ENCODE data around the gene IL1RAPL2. TPM values are rescaled to one million over a fixed set of nuclear protein-coding genes. Genes with fewer than 3 reads are reported as not detected.

The IL1RAPL2 gene
- polyA plus RNA-seq, 3 donors = not detected

DNA sequence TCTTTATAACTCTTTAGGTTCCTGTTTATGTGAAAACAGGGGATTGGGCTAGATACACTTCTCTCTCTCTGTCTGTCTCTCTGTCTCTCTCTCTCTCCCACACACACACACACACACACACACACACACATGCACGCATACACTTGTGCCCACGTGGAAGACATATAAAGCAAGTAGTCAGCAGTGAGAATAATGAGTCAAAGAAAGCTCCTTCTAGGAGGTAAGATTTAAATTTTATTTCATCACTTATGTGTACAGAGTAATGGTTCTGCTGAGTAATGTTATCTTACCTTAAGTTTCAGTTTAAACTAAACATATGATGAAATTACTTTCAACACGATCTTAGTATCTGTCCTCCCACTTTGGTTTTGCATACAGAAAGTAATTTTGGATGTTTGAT, 897.5 kb downstream of the IL1RAPL2 start:
- intact Hi-C loops (cut with micrococcal nuclease) = no loop called here
- Mint-ChIP-seq H3K4me1 (no peaks in the 10 kb centered on the region), H3K27ac (no peak overlapping the region), H3K4me3 (no peak overlapping the region), H3K9me3 (peaks cover 0 to 3% (median 0%) of the 10 kb centered on the region in 7 donors), H3K27me3 (ENCODE audit: low read depth in 3 of 3) (peaks cover 0 to 2% (median 0%) of the 10 kb centered on the region in 3 donors), H3K36me3 (no peaks in the 10 kb centered on the region)
- WGBS (ENCODE audit: insufficient coverage) = no CpG with 5 or more reads among the region's 3 CpGs
- H3K36me3 ChIP-seq (replicated peaks in 1 of 2; ENCODE audit: control insufficient read depth in 1 of 2, insufficient read depth in 2 of 2, low read length in 2 of 2) = no peaks in the 10 kb centered on the region
- no peaks in the 10 kb centered on the region for H3K4me1 ChIP-seq (ENCODE audit: control insufficient read depth in 1 of 2, insufficient read depth in 2 of 2, low read length in 2 of 2)
- TF ChIP-seq, protein P1, sequence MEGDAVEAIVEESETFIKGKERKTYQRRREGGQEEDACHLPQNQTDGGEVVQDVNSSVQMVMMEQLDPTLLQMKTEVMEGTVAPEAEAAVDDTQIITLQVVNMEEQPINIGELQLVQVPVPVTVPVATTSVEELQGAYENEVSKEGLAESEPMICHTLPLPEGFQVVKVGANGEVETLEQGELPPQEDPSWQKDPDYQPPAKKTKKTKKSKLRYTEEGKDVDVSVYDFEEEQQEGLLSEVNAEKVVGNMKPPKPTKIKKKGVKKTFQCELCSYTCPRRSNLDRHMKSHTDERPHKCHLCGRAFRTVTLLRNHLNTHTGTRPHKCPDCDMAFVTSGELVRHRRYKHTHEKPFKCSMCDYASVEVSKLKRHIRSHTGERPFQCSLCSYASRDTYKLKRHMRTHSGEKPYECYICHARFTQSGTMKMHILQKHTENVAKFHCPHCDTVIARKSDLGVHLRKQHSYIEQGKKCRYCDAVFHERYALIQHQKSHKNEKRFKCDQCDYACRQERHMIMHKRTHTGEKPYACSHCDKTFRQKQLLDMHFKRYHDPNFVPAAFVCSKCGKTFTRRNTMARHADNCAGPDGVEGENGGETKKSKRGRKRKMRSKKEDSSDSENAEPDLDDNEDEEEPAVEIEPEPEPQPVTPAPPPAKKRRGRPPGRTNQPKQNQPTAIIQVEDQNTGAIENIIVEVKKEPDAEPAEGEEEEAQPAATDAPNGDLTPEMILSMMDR (IDR thresholded peaks at IDR 0.05) = no peak
- H2AFZ ChIP-seq (ENCODE audit: insufficient read depth, low read depth, low read length, poor library complexity, severe bottlenecking) = no peak overlapping the region
- no peak overlapping the region for H3K4me2 ChIP-seq (replicated peaks; ENCODE audit: extremely low read depth, low read length, poor library complexity, severe bottlenecking)
- H3K9me3 ChIP-seq (replicated peaks in 1 of 2; ENCODE audit: control insufficient read depth in 1 of 2, insufficient read depth in 1 of 2, low read length in 2 of 2) = no peaks in the 10 kb centered on the region
- H3K79me2 ChIP-seq (ENCODE audit: insufficient read depth, low read length) = no peaks in the 10 kb centered on the region
- H3K4me3 ChIP-seq (replicated peaks in 1 of 3; ENCODE audit: low read depth in 2 of 3, low read length in 3 of 3) = no peak overlapping the region
- H4K20me1 ChIP-seq (ENCODE audit: insufficient read depth, low read length) = no peaks in the 10 kb centered on the region
- DNase-seq = no peak
- H3K27me3 ChIP-seq (ENCODE audit: control insufficient read depth in 2 of 2, insufficient read depth in 2 of 2, low read length in 2 of 2) = no peaks in the 10 kb centered on the region
- no peak overlapping the region for H3K9ac ChIP-seq (ENCODE audit: insufficient read depth, low read length, poor library complexity, severe bottlenecking)
- H3K27ac ChIP-seq (ENCODE audit: low read depth in 1 of 2, low read length in 2 of 2) = no peak overlapping the region

DNA sequence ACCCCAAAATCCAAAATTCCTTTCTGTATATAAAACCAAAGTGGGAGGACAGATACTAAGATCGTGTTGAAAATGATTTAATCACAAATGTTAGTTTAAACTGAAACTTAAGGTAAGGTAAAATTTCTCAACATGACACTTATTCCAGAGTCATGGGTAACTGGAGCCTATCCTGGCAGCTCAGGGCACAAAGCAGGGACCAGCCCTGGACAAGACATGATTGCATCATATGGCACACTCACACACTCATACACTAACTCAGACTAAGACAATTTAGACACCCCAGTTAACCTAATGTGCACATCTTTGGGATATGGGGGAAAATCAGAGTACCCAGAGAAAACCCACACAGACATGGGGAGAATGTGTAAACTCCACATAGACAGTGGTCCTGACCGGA, 898.6 kb downstream of the IL1RAPL2 start:
- no peak overlapping the region for H3K4me3 ChIP-seq (replicated peaks in 1 of 3; ENCODE audit: low read depth in 2 of 3, low read length in 3 of 3)
- peaks cover 0 to 3% (median 0%) of the 10 kb centered on the region in 7 donors for H3K9me3 Mint-ChIP-seq
- no CpG with 5 or more reads among the region's 2 CpGs for WGBS (ENCODE audit: insufficient coverage)
- H3K27ac Mint-ChIP-seq = no peak overlapping the region
- H3K36me3 Mint-ChIP-seq = no peaks in the 10 kb centered on the region
- H3K79me2 ChIP-seq (ENCODE audit: insufficient read depth, low read length) = no peaks in the 10 kb centered on the region
- no peaks in the 10 kb centered on the region for H4K20me1 ChIP-seq (ENCODE audit: insufficient read depth, low read length)
- no peak for DNase-seq
- peaks cover 0 to 2% (median 0%) of the 10 kb centered on the region in 3 donors for H3K27me3 Mint-ChIP-seq (ENCODE audit: low read depth in 3 of 3)
- no peaks in the 10 kb centered on the region for H3K4me1 Mint-ChIP-seq
- H3K9me3 ChIP-seq (replicated peaks in 1 of 2; ENCODE audit: control insufficient read depth in 1 of 2, insufficient read depth in 1 of 2, low read length in 2 of 2) = no peaks in the 10 kb centered on the region
- intact Hi-C loops (cut with micrococcal nuclease) = no loop called here
- H3K4me1 ChIP-seq (ENCODE audit: control insufficient read depth in 1 of 2, insufficient read depth in 2 of 2, low read length in 2 of 2) = no peaks in the 10 kb centered on the region
- TF ChIP-seq, protein P1 (IDR thresholded peaks at IDR 0.05) = no peak
- H3K4me3 Mint-ChIP-seq = no peak overlapping the region
- H3K27me3 ChIP-seq (ENCODE audit: control insufficient read depth in 2 of 2, insufficient read depth in 2 of 2, low read length in 2 of 2) = no peaks in the 10 kb centered on the region
- no peak overlapping the region for H3K9ac ChIP-seq (ENCODE audit: insufficient read depth, low read length, poor library complexity, severe bottlenecking)
- H3K36me3 ChIP-seq (replicated peaks in 1 of 2; ENCODE audit: control insufficient read depth in 1 of 2, insufficient read depth in 2 of 2, low read length in 2 of 2) = no peaks in the 10 kb centered on the region
- H2AFZ ChIP-seq (ENCODE audit: insufficient read depth, low read depth, low read length, poor library complexity, severe bottlenecking) = no peak overlapping the region
- no peak overlapping the region for H3K27ac ChIP-seq (ENCODE audit: low read depth in 1 of 2, low read length in 2 of 2)
- no peak overlapping the region for H3K4me2 ChIP-seq (replicated peaks; ENCODE audit: extremely low read depth, low read length, poor library complexity, severe bottlenecking)
